ENCODE results near the gene ZNF599. TPM values are rescaled to one million over a fixed set of nuclear protein-coding genes. Genes with fewer than 3 reads are reported as not detected.
"Not testable (repeated sequence)": the region's sequence is repeated elsewhere in the genome, so short reads cannot be mapped to it uniquely, and the experiment has no call there.

ZNF599 gene
- total and polyA plus RNA-seq, 9 donors: 6.0 to 10.4 (median 9.2) TPM

DNA sequence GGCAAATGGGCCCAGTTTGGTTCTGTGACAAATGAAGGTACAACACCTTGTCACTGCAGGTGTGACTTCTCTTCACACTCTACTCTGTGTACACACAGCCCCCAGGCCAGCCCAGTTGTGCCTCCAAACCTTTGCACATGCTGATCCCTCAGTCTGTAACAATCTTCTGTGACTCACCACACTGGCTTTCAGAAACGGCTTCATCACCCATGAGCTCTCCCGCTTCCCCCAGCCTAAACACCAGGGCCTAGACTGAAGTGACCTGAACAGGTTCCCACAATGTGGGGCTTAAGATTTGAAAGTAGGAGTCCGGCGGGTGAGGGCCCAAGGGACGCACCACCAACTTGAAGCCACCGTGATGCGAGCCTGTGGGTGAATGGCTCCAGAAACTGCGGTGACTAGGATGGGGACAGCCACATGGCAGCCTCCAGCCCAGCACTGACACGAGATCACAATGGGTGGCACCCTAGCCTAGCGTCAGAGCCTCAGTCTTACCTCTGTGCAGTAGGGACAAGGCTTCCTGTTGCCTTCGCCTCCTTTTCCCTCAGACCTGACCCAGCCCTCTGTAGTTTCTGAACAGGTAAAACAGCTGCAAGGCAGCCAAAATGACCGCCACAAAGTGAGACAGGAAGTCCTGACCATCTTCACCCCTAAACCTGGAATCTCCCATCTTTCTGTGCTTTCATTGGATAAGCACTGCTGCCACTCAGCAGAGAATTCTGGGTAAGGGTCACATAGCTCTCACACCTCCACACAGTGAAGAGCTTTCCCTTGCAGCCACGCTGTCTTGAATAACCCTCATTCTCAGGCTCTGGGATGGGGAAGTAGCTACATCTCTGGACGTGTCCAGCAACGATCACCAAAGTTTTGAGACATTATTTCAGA, 34.2 kb upstream of the ZNF599 start:
- no peak overlapping the region for H3K27ac ChIP-seq
- intact Hi-C loops (cut with DNase I): no loop called here
- H3K4me3 ChIP-seq: no peak overlapping the region
- no peak for TF ChIP-seq EP300 (IDR thresholded peaks at IDR 0.05)
- TF ChIP-seq, protein P1, sequence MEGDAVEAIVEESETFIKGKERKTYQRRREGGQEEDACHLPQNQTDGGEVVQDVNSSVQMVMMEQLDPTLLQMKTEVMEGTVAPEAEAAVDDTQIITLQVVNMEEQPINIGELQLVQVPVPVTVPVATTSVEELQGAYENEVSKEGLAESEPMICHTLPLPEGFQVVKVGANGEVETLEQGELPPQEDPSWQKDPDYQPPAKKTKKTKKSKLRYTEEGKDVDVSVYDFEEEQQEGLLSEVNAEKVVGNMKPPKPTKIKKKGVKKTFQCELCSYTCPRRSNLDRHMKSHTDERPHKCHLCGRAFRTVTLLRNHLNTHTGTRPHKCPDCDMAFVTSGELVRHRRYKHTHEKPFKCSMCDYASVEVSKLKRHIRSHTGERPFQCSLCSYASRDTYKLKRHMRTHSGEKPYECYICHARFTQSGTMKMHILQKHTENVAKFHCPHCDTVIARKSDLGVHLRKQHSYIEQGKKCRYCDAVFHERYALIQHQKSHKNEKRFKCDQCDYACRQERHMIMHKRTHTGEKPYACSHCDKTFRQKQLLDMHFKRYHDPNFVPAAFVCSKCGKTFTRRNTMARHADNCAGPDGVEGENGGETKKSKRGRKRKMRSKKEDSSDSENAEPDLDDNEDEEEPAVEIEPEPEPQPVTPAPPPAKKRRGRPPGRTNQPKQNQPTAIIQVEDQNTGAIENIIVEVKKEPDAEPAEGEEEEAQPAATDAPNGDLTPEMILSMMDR (IDR thresholded peaks at IDR 0.05): no peak
- no peak for TF ChIP-seq POLR2A (IDR thresholded peaks at IDR 0.05)
- H3K4me1 ChIP-seq (ENCODE audit: insufficient read depth): no peaks in the 10 kb centered on the region
- no peaks in the 10 kb centered on the region for H3K27me3 ChIP-seq
- WGBS, 3 donors: 84 to 92% (median 85%) methylated on average over 15 of the region's 15 CpGs
- no peak for DNase-seq
- H3K36me3 ChIP-seq: no peaks in the 10 kb centered on the region
- peaks cover 0 to 4% of the 10 kb centered on the region in 2 donors for H3K9me3 ChIP-seq

DNA sequence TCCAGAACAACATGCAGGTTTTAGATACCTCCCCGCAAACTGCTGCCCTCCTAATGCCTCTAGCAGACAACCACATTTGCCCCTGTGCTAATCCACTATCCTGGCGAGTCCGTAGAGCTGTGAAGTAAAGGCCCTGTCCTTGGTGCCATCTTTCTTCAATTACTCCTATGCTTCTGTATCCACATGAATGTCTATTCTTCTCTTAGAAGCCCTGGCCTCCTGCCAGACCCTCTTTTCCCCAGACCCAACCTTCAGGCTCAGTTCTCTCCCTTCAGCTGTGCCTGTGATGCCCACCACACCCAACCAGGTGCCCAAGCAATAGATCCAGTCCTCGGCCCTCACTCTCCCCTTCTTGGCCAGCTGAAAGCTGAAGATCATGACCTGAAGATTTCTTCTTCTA, 31.1 kb upstream of the ZNF599 start:
- Histone ChIP-seq H3K36me3 (no peaks in the 10 kb centered on the region), H3K27ac (no peak overlapping the region), H3K4me1 (ENCODE audit: insufficient read depth) (no peaks in the 10 kb centered on the region), H3K4me3 (no peak overlapping the region), H3K27me3 (no peaks in the 10 kb centered on the region), H3K9me3 (no peaks in the 10 kb centered on the region)
- no peak for DNase-seq
- TF ChIP-seq, protein P1 (IDR thresholded peaks at IDR 0.05): no peak
- TF ChIP-seq EP300 (IDR thresholded peaks at IDR 0.05) (no peak), POLR2A (IDR thresholded peaks at IDR 0.05) (no peak)
- 75 to 83% (median 81%) methylated on average over 4 of the region's 4 CpGs for WGBS, 3 donors
- intact Hi-C loops (cut with DNase I): no loop called here

DNA sequence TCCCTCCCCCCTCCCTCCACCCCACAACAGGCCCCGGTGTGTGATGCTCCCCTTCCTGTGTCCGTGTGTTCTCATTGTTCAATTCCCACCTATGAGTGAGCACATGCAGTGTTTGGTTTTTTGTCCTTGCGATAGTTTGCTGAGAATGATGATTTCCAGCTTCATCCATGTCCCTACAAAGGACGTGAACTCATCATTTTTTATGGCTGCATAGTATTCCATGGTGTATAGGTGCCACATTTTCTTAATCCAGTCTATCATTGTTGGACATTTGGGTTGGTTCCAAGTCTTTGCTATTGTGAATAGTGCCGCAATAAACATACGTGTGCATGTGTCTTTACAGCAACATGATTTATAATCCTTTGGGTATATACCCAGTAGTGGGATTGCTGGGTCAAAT, 23.9 kb upstream of the ZNF599 start:
- H3K27ac ChIP-seq; H3K4me3 ChIP-seq; intact Hi-C loops (cut with DNase I); H3K4me1 ChIP-seq (ENCODE audit: insufficient read depth); H3K9me3 ChIP-seq; H3K27me3 ChIP-seq; DNase-seq; H3K36me3 ChIP-seq: not testable (repeated sequence)
- WGBS, 3 donors: 84 to 86% (median 84%) methylated on average over 5 to 6 of the region's 6 CpGs

DNA sequence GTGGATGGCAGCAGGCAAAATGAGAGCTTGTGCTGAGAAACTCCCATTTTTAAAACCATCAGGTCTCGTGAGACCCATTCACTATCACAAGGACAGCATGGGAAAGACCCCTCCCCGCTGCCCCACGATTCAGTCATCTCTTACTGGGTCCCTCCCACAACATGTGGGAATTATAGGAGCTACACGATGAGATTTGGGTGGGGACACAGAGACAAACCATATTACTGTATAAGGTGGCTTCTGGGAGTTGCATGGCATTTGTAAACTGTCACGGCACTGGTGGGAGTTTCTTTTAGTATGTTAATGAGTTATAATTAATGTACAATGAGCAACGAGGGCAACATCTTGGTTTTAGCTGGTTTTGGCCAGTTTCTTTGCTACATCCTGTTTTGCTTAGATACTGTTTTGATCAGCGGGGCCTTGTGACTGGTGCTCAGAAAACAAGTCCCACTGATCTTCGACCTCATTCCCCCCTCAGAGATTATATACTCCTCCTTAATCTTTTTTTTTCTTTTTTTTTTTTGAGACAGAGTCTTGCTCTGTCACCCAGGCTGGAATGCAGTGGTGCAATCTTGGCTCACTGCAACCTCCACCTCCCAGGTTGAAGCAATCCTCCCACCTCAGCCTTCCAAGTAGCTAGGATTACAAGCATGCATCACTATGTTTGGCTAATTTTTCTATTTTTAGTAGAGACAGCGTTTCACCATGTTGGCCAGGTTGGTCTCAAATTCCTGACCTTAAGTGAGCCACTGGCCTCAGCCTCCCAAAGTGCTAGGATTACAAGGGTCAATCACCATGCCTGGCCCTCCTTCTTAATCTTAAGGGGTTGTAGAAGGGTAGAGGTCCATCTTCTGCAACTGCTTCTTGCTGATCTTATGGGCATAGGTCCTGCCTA, 21.3 kb upstream of the ZNF599 start:
- 59 to 69% (median 64%) methylated on average over 9 of the region's 9 CpGs for WGBS, 3 donors
- no peak for DNase-seq
- intact Hi-C loops (cut with DNase I): no loop called here
- H3K27me3 ChIP-seq: no peaks in the 10 kb centered on the region
- H3K9me3 ChIP-seq: no peaks in the 10 kb centered on the region
- no peaks in the 10 kb centered on the region for H3K4me1 ChIP-seq (ENCODE audit: insufficient read depth)
- TF ChIP-seq EP300 (IDR thresholded peaks at IDR 0.05): no peak
- TF ChIP-seq, protein P1 (IDR thresholded peaks at IDR 0.05): no peak
- no peak for TF ChIP-seq POLR2A (IDR thresholded peaks at IDR 0.05)
- no peak overlapping the region for H3K27ac ChIP-seq
- no peak overlapping the region for H3K4me3 ChIP-seq
- H3K36me3 ChIP-seq: no peaks in the 10 kb centered on the region

Data from ovary (tissue), 9 donors.